HepG2 (cell line): Measurements from ENCODE around the gene RPL3. TPM values are rescaled to one million over a fixed set of nuclear protein-coding genes. Genes with fewer than 3 reads are reported as not detected.
A peak's percentile ranks its signal among the peaks of the same experiment; 100 is the strongest.

Source experiments
- GTF3A ChIP-seq: sonication (generic); formaldehyde crosslinking; conservative IDR thresholded peaks from 2 replicates; pipeline ENCODE4 v1.4.0; 2020; ENCODE audit warnings: mild to moderate bottlenecking, missing genetic modification reagents
- HMGXB3 ChIP-seq: sonication (generic); formaldehyde crosslinking; IDR thresholded peaks from 2 replicates; pipeline ENCODE4 v1.4.0; 2020; ENCODE audit warnings: missing genetic modification reagents, borderline replicate concordance
- KIAA2018 ChIP-seq: sonication (generic); formaldehyde crosslinking; IDR thresholded peaks from 2 replicates; pipeline ENCODE4 v1.5.0; 2020; ENCODE audit warnings: mild to moderate bottlenecking, missing genetic modification reagents, borderline replicate concordance
- MXD1 ChIP-seq: sonication (generic); formaldehyde crosslinking; IDR thresholded peaks from 2 replicates; pipeline ENCODE4 v1.4.0; 2020; ENCODE audit warnings: mild to moderate bottlenecking, missing genetic modification reagents
- PATZ1 ChIP-seq: sonication (generic); formaldehyde crosslinking; IDR thresholded peaks from 2 replicates; pipeline ENCODE4 v1.4.0; 2020; ENCODE audit warnings: missing genetic modification reagents
- SRSF1 ChIP-seq: fragments of 200-400 bp; formaldehyde crosslinking; optimal IDR thresholded peaks from 2 replicates; pipeline ENCODE3; 2017; ENCODE audit warnings: mild to moderate bottlenecking, low read depth, low read length, moderate library complexity
- ZFAT ChIP-seq: sonication (generic); formaldehyde crosslinking; conservative IDR thresholded peaks from 2 replicates; pipeline ENCODE4 v1.8.1; 2023; ENCODE audit warnings: missing genetic modification reagents, inconsistent platforms
- ZNF777 ChIP-seq: sonication (generic); formaldehyde crosslinking; IDR thresholded peaks from 2 replicates; pipeline ENCODE4 v1.4.0; 2020; ENCODE audit warnings: missing genetic modification reagents
- polyA plus RNA-seq, 8 experiments: library from polyadenylated mRNA; depleted of rRNA in 3 of 8; stranded (reverse) in 7 of 8; unstranded in 1 of 8; fragments of >200 nt; fragmentation: Illumina TruSeq in 4 of 8; extraction: Trizol in 4 of 8; gene quantifications; 2 replicates each; pipeline versions ENCODE4 v1.2.1 to v1.2.3, GENCODE V29; 2011 to 2016; ENCODE audit warnings: low read depth in 4 of 8, missing spikeins in 1 of 8, mixed read lengths in 1 of 8; ENCODE audit not compliant: insufficient read depth in 1 of 8
- total RNA-seq, 5 experiments: library from RNA; depleted of rRNA; stranded (reverse); fragments of >200 nt; fragmentation: Illumina TruSeq; extraction: Trizol; gene quantifications; 2 replicates each; pipeline ENCODE4 v1.2.3, GENCODE V29; 2016; ENCODE audit warnings: low read depth in 1 of 5
- TF ChIP-seq, protein P1 (sequence below): sonication (generic); formaldehyde crosslinking; IDR thresholded peaks from 2 replicates; pipeline ENCODE4 v1.5.1; 2020; ENCODE audit warnings: missing genetic modification reagents, mild to moderate bottlenecking, borderline replicate concordance

RPL3 gene
- total and polyA plus RNA-seq, 2 of the 13 experiments (the other 11 are each of a cell fraction or from before 2014, with no cell fraction given), result 1,051 to 3,279 TPM

DNA sequence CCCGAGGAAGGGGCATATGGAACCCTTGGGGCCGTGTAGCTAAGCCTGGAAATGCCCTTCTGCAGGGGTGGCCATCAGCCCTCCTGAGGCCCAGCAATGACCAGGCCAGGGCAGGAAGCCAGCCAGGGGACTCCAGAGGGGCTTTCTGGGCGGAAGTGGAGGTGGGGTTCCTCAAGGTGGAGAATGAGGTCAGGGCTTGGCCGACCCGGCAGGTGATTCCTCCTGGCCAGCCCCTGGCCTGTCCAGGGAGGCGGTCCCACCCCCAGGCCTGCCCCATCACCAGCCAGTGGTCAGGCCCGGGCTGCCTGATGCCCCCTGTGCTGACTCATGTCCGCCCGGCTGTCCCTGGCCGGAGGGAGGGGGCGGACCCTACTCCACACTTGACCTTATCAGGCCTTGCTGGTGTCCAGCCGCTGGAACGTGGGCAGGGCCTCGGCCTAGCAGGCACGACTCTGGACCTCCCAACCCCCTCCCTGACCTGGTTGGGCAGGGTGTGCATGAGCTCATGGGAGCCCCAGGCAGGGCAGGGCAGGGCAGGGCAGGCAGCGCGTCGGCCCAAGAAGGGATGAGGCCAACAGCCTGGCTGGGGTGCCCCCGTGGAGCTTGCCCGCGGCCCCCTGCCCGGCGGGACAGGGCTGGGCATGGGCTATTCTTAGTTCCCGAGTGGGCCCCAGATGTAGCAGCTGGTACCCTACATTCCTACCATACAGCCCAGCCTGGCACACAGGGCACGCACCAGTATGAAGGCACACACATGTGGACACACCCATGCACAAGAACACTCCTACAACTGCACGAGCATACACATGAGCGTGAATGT, 35.9 kb downstream of the RPL3 start (continued):
- peak; percentile 90 for TF ChIP-seq PATZ1
- no peak for TF ChIP-seq ZFAT (CRISPR knock-in tag)
- no peak for TF ChIP-seq KIAA2018 (CRISPR knock-in tag)
- TF ChIP-seq SRSF1, result no peak
- TF ChIP-seq ZNF777 (CRISPR knock-in tag), result no peak
- TF ChIP-seq GTF3A (CRISPR knock-in tag), result no peak
- peak; percentile 57; the same call in 1 of the 2 replicates for TF ChIP-seq MXD1 (CRISPR knock-in tag)
- TF ChIP-seq, protein P1, sequence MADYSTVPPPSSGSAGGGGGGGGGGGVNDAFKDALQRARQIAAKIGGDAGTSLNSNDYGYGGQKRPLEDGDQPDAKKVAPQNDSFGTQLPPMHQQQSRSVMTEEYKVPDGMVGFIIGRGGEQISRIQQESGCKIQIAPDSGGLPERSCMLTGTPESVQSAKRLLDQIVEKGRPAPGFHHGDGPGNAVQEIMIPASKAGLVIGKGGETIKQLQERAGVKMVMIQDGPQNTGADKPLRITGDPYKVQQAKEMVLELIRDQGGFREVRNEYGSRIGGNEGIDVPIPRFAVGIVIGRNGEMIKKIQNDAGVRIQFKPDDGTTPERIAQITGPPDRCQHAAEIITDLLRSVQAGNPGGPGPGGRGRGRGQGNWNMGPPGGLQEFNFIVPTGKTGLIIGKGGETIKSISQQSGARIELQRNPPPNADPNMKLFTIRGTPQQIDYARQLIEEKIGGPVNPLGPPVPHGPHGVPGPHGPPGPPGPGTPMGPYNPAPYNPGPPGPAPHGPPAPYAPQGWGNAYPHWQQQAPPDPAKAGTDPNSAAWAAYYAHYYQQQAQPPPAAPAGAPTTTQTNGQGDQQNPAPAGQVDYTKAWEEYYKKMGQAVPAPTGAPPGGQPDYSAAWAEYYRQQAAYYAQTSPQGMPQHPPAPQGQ (CRISPR knock-in tag), result 0 out of 2 replicates have a peak, but pooled peaks have one; percentile 40
- TF ChIP-seq HMGXB3 (CRISPR knock-in tag), result 0 out of 2 replicates have a peak, but pooled peaks have one; percentile 47
